HepG2 (cell line): ENCODE data around the gene LEUTX. TPM values are rescaled to one million over a fixed set of nuclear protein-coding genes. Genes with fewer than 3 reads are reported as not detected.

Experiments
- ATAC-seq: fragments of 200-7000 bp; cut with Tn5 transposase; 3 replicates; pipeline ENCODE4 v1.9.1; 2020; ENCODE audit warnings: mild to moderate bottlenecking, moderate library complexity
- BruUV-seq: library from RNA; stranded (reverse); fragments of 400-500 nt; replicated peaks from 2 replicates; lab custom pipeline; 2021; lab: Mats Ljungman, UMichigan
- CTCF ChIA-PET: fragments of 300-600 bp; formaldehyde crosslinking; extraction: SDS; loops from one replicate; lab custom pipeline; 2021; ENCODE audit warnings: low total read pairs, inconsistent platforms, low intra/inter-chr PET ratio; lab: Yijun Ruan, JAX
- POLR2A ChIA-PET: fragments of 350-600 bp; sonication (Branson Sonifier 250); formaldehyde crosslinking; loops from one replicate; lab custom pipeline; 2020; ENCODE audit warnings: antibody characterized with exemption, inconsistent platforms; lab: Yijun Ruan, JAX
- DNase-seq: peaks from one replicate; pipeline ENCODE4 v3.0.0-alpha.2; 2015; ENCODE audit warnings: low spot score
- FAIRE-seq: peaks from 3 replicates; lab custom pipeline; 2011; peaks lifted over from hg19 to GRCh38; lab: Jason Lieb, UNC
- H2AFZ ChIP-seq: one replicate; pipeline ENCODE4 v1.6.1; 2011; ENCODE audit warnings: low read length, inconsistent platforms
- H3K27ac ChIP-seq: fragments of 300-600 bp; 3 replicates; pipeline ENCODE4 v1.8.0; 2011; ENCODE audit warnings: mixed run types, mild to moderate bottlenecking, mixed read lengths, low read length, inconsistent platforms; ENCODE audit not compliant: insufficient read depth; ENCODE audit errors: extremely low read length
- H3K27me3 ChIP-seq, 2 experiments: fragments of 200-600 bp in 1 of 2; 2 replicates in 1 of 2; 3 replicates in 1 of 2; pipeline versions ENCODE4 v1.6.0 to v1.8.0; 2011; ENCODE audit warnings: low read length in 2 of 2, mild to moderate bottlenecking in 2 of 2, moderate library complexity in 2 of 2, inconsistent platforms in 1 of 2; ENCODE audit not compliant: insufficient read depth in 2 of 2, control insufficient read depth in 1 of 2
- H3K36me3 ChIP-seq, 2 experiments: fragments of 200-600 bp in 1 of 2; replicated peaks in 1 of 2; 2 replicates in 1 of 2; 3 replicates in 1 of 2; pipeline versions ENCODE4 v1.5.1 to v1.8.0; 2011; ENCODE audit warnings: low read length in 2 of 2, inconsistent platforms in 1 of 2; ENCODE audit not compliant: insufficient read depth in 2 of 2, control insufficient read depth in 1 of 2
- H3K4me1 ChIP-seq: 2 replicates; pipeline ENCODE4 v1.5.1; 2012; ENCODE audit warnings: low read length, inconsistent platforms; ENCODE audit not compliant: insufficient read depth
- H3K4me2 ChIP-seq: 2 replicates; pipeline ENCODE4 v1.6.0; 2011; ENCODE audit warnings: low read depth, low read length, inconsistent platforms
- H3K4me3 ChIP-seq, 3 experiments: fragments of 200-600 bp in 1 of 3; sonication (generic), shearing (Covaris generic) in 1 of 3; replicated peaks in 1 of 3; 2 replicates each; pipeline ENCODE4 v1.5.1; 2011 to 2016; ENCODE audit warnings: low read length in 3 of 3, inconsistent platforms in 2 of 3, low read depth in 2 of 3, mild to moderate bottlenecking in 2 of 3, control low read depth in 1 of 3, mixed read lengths in 1 of 3; ENCODE audit not compliant: insufficient read depth in 1 of 3
- H3K79me2 ChIP-seq: one replicate; pipeline ENCODE4 v1.6.1; 2011; ENCODE audit warnings: low read length, inconsistent platforms; ENCODE audit not compliant: insufficient read depth
- H3K9ac ChIP-seq: 2 replicates; pipeline ENCODE4 v1.6.0; 2011; ENCODE audit warnings: mild to moderate bottlenecking, low read depth, low read length, inconsistent platforms; ENCODE audit not compliant: insufficient read depth
- H3K9me3 ChIP-seq: 2 replicates; pipeline ENCODE4 v1.5.1; 2012; ENCODE audit warnings: mild to moderate bottlenecking, low read length
- H4K20me1 ChIP-seq: 2 replicates; pipeline ENCODE4 v1.6.0; 2011; ENCODE audit warnings: inconsistent platforms, mild to moderate bottlenecking, low read length, moderate library complexity; ENCODE audit not compliant: insufficient read depth
- CEBPZ ChIP-seq: IDR thresholded peaks from 2 replicates; pipeline ENCODE4 v1.6.1; 2012; ENCODE audit warnings: low read length, improper control_type of control experiment
- HOXA7 ChIP-seq: sonication (generic); formaldehyde crosslinking; IDR thresholded peaks from 2 replicates; pipeline ENCODE4 v1.8.1; 2022; ENCODE audit warnings: mild to moderate bottlenecking, missing genetic modification reagents, moderate library complexity
- KDM5B ChIP-seq: sonication (generic); formaldehyde crosslinking; IDR thresholded peaks from 2 replicates; pipeline ENCODE4 v1.4.0; 2020; ENCODE audit warnings: missing genetic modification reagents, mild to moderate bottlenecking, borderline replicate concordance
- PRDM4 ChIP-seq: sonication (generic); formaldehyde crosslinking; IDR thresholded peaks from 2 replicates; pipeline ENCODE4 v1.9.0; 2021; ENCODE audit warnings: missing genetic modification reagents, borderline replicate concordance
- RARG ChIP-seq: sonication (generic); formaldehyde crosslinking; IDR thresholded peaks from 2 replicates; pipeline ENCODE4 v1.4.0; 2020; ENCODE audit warnings: low read depth, mild to moderate bottlenecking, missing genetic modification reagents
- ZNF512 ChIP-seq: sonication (generic); formaldehyde crosslinking; IDR thresholded peaks from 2 replicates; pipeline ENCODE4 v1.4.0; 2020; ENCODE audit warnings: mild to moderate bottlenecking, missing genetic modification reagents
- ZNF614 ChIP-seq: IDR thresholded peaks from 2 replicates; pipeline ENCODE4 v1.6.1; 2018; ENCODE audit warnings: missing biosample characterization, missing genetic modification reagents, inconsistent platforms, borderline replicate concordance
- ZNF788 ChIP-seq: sonication (generic); formaldehyde crosslinking; IDR thresholded peaks from 2 replicates; pipeline ENCODE4 v1.5.0; 2020; ENCODE audit warnings: mild to moderate bottlenecking, missing genetic modification reagents, borderline replicate concordance
- WGBS: methylation state at CpG from one replicate; pipeline ENCODE4 v1.1.6; 2017; ENCODE audit warnings: low lambda C conversion rate; 5-methylcytosine and 5-hydroxymethylcytosine counted together
- in situ Hi-C: cut with HindIII; loops from 2 replicates; pipeline ENCODE4 v1.10.0; 2017; ENCODE audit warnings: low pct_unique_long_range_greater_than_20kb; ENCODE audit not compliant: extremely low pct_ligation_motif_present
- intact Hi-C: fragments of 100-400 bp; cut with micrococcal nuclease; formaldehyde crosslinking; loops from one replicate; pipeline ENCODE4 v1.10.0; 2022; ENCODE audit not compliant: unreplicated experiment
- polyA plus RNA-seq, 8 experiments: library from polyadenylated mRNA; depleted of rRNA in 3 of 8; stranded (reverse) in 7 of 8; unstranded in 1 of 8; fragments of >200 nt; fragmentation: Illumina TruSeq in 4 of 8; extraction: Trizol in 4 of 8; gene quantifications; 2 replicates each; pipeline versions ENCODE4 v1.2.1 to v1.2.3, GENCODE V29; 2011 to 2016; ENCODE audit warnings: low read depth in 4 of 8, missing spikeins in 1 of 8, mixed read lengths in 1 of 8; ENCODE audit not compliant: insufficient read depth in 1 of 8
- total RNA-seq, 5 experiments: library from RNA; depleted of rRNA; stranded (reverse); fragments of >200 nt; fragmentation: Illumina TruSeq; extraction: Trizol; gene quantifications; 2 replicates each; pipeline ENCODE4 v1.2.3, GENCODE V29; 2016; ENCODE audit warnings: low read depth in 1 of 5

The LEUTX gene
- total and polyA plus RNA-seq, 2 of the 13 experiments (the other 11 are each of a cell fraction or from before 2014, with no cell fraction given), result not detected

GRCh38 chr19:39818626-39819097, 40.0 kb downstream of the LEUTX start:
- no TSS peak for BruUV-seq
- Histone ChIP-seq H4K20me1 (no peaks in the 10 kb centered on the region), H3K27ac (no peak overlapping the region), H3K36me3 (no peaks in the 10 kb centered on the region), H3K9ac (no peak overlapping the region), H2AFZ (no peak overlapping the region), H3K4me2 (no peak overlapping the region), H3K79me2 (no peaks in the 10 kb centered on the region), H3K4me1 (peaks cover 3% of the 10 kb centered on the region; the same call in 1 of the 2 replicates), H3K4me3 (no peak overlapping the region), H3K9me3 (no peaks in the 10 kb centered on the region), H3K27me3 (no peaks in the 10 kb centered on the region; a peak in 1 of 5 replicates)
- 58% methylated on average over 4 of the region's 4 CpGs for WGBS
- no peak; the same call in 2 of the 3 replicates for ATAC-seq
- TF ChIP-seq CEBPZ (no peak), HOXA7 (CRISPR knock-in tag) (no peak), PRDM4 (CRISPR knock-in tag) (no peak), KDM5B (no peak), RARG (CRISPR knock-in tag) (no peak), ZNF788 (no peak), ZNF614 (CRISPR knock-in tag) (no peak), ZNF512 (CRISPR knock-in tag) (no peak)
- ChIA-PET CTCF (no interaction called here), POLR2A (no interaction called here)
- in situ Hi-C loops, result no loop called here
- intact Hi-C loops, result no loop called here
- DNase-seq, result no peak
- no peak for FAIRE-seq
